COLO829 (cell line): ENCODE measurements around the gene SUGP1.

Source experiments
- DNase-seq: peaks from one replicate; pipeline ENCODE4 v3.0.0; 2012; ENCODE audit warnings: low spot score

Gene SUGP1

DNA sequence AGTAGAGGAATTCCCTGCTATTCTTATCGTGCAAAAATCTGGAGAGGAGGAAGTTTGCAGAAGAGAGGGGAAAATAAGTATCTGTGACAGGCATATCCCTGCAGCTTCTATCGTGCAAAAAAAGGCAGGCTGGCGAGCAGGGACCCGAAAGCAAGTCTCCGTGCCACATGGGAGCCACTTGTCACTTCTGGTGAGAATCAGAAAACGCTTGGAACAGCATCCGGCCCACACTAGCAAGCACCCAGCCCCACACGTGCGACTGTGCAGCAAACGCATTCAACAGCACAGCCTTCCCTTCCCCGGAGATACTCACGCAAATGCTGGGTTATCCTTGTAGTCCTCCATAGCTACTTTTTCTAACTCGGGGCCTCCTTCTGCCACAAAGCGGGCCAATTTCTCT is 16.9 kb downstream of the SUGP1 start:
- no peak for DNase-seq

DNA sequence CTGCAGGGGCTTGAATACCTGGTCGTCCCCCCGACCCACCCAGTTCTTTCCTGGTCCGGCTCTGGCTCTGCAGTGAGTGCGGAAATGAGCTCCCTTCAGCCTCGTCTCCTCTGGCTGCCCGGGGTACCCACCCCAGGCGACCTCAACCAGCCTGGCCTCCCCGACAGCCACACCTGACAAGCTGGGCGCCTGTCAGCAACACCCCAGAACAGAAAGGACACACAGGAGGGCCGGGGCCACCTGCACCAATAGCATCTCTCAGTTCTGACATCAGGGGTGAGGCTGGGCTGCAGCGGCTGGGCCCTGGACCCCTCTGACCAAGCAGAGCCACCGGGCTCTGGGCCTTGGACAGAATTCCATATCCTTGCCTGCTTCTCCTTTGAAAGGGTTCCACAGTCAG is 19.7 kb downstream of the SUGP1 start:
- no peak for DNase-seq

- no peak for DNase-seq
These were observed 22.6 kb downstream of the SUGP1 start for GRCh38 chr19:19297759-19298158.

DNA sequence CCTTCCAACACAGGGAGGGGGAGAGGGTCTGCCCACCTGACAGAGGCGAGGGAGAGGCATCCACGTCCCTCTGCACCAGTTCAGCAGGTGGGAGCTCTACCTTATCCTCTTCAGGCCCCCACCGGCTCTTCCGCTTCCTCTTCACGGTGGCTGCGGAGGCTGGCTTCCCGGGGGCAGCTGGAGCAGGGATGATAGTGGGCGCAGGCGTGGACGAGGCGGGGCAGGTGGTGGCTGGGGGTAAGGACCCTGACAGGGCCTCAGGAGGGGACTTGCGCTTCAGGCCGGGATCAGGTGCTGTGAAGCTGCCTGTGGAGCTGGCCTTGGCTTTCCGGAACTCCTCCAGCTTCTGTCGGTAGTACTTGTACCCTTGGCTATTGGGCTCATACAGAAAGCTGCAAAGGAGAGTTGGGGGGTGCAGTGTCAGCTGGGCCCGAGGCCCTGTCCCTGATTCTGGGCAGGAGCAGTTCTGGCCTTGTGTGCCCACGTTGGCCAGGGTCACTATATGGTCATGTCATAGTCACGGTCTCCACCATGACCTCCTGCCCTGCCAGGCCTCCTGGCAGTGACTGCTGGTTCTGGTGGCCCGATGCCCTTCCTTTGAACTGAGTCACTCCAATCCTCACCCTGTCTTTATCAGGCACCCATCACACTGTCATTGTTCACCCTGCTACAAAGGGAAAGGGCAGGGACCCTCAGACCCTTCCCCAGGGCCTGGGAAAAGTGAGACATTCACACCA is 23.2 kb downstream of the SUGP1 start:
- DNase-seq: no peak

- DNase-seq: no peak
These were observed 25.4 kb downstream of the SUGP1 start for GRCh38 chr19:19294914-19295313.

DNA sequence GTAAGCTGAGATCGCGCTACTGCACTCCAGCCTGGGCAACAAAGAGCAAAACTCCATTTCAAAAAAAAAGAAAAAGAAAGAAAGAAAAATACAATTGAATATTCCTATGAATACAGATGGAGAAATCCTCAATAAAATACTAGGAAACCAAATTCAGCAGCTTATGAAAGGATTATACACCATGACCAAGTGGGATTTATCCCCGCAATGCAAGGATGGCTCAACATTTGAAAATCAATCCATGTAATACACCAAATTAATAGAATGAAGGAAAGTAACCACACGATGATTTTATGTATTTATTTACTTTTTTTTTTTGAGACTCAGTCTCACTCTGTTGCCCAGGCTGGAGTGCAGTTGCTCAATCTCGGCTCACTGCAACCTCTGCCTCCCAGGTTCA is 27.7 kb downstream of the SUGP1 start:
- no peak for DNase-seq

GRCh38 chr19:19285686-19286085 is 34.6 kb downstream of the SUGP1 start:
- no peak for DNase-seq

GRCh38 chr19:19280561-19280960 is 39.7 kb downstream of the SUGP1 start:
- no peak for DNase-seq

- DNase-seq: no peak
These were observed 40.5 kb downstream of the SUGP1 start for GRCh38 chr19:19279853-19280252.

- no peak for DNase-seq
These were observed 41.2 kb downstream of the SUGP1 start for GRCh38 chr19:19279062-19279612.

- DNase-seq: no peak
These were observed 42.0 kb downstream of the SUGP1 start for GRCh38 chr19:19278315-19278714.

DNA sequence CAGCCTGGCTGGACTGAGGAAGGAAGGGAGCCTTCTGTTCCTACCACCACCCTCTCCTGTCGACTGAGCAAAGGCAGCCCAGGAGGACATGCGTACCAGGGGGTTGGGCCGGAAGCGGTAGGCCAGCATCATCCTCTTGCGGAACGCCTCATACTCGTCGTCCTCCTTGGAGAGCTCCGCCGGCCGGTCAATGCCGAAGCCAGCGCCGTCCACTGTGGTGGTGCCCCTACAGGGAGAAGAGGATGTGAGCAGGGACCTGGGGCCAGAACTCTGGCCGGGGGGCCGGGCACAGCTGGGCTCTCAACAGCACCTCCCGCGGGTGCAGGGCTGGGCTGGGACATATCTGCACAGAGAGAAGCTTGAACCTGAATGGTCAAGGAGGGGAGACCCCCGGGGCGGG is 43.5 kb downstream of the SUGP1 start:
- no peak for DNase-seq

DNA sequence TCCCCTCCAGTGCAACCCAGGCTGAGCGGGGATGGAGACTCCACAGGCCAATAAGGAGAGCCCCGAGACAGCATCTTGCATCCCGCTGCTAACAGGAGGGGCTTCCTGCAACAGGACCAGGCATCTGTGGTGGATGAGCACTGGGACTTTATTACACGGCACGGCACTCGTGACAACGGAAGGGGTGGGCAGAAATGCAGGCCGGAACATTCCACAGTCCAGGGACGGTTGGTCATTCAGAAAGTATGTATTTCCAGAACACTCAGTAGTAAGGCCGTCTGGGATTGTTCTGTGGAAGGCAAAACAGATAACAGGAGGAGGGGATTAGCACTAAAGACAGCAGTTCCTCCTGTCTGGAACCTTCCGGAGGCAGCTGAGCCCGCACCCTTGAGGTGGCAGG is 43.9 kb downstream of the SUGP1 start:
- DNase-seq: no peak

DNA sequence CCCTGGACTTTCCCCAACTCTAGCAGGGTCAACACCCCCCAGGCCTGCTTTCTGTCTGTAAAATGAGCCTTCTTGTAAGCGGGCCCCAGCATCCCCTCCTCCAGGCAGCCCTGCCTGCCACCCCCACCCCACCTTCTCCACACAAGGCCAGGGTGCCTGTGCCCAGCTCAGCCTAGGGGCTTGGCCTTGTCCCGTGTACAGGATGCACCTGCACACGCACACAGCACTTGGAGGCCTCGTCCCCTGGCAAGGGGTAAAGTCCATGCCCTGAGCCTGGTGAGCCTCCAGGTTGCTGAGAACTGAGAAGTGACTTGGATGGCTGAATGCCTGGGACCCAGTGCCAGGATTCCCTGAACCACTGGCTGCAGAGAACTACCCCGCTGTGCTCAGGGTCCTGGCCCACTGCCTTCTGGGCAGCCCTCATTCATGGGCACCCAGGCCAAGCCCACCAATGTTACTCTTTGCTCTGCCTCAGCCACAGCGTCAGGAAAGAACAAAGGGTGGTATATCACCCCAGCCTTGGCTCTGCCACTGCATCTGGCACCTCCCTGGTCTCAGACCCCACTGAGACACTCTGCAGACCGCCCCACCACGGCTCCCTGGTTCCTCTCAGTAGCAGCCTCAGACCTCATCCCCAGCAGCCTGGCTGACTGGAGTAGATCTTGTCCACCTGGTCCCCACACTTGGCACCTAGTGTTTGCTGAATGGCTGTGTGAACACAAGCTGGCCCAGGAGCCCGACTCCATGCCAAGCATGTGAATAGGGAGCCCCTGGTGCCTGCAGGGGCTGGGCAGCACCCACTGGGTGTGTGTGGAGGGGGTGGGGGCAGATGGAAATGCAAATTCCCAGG is 45.4 kb downstream of the SUGP1 start:
- no peak for DNase-seq

DNA sequence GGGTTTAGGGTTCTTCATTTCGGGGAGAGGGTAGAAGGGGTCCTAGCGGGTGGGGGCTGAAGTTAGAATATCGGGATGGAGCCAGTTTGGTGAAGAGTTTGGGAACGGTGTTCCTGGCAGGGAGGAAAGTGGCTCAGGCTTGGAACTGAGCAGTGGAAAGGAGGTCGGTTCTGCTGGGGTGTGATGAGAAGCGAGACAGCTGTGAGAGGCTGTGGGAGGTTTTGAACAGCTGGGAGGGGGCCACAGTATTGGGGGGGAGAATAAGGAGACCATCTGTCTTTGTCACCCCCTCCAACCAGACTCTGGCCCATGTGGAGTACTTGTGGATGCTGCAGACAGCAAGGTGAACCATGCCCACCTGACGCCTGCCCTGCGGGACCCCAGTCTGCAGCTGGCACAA is 46.2 kb downstream of the SUGP1 start:
- DNase-seq: no peak

DNA sequence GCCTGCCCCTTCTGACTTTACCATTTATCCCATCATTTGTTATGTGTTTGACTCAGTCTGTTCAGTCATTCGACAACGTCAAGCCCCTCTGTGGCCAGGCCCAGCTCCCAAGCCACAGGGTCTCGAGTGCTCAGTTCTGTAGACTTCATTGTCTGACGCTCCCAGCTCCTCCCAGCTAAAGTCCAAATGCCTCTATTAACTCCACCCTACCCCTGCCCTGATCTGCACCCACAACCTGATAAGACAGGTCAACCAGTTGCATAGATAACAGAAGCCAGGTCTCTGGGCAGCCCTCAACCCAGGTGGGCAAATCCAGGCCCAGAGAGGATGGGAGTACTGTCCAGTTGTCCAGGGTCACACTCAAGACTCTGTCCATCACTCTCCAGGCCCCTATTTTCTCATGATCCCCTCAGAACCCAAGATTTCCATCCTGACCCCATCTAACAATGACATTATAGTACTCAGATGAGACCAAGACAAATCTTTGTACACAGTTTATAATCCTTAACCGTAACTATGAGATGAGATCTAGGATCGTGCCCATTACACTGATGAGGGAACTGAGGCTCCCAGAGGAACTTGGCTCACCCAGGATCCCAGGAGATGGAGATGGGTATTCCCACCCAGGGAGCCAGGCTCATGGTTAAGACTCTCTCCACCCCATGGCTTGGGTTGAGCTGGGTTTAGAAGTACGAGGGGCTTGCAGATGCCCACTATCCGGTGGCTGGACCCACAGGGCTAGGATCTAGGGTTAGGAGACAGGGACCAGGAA is 48.3 kb downstream of the SUGP1 start:
- no peak for DNase-seq

GRCh38 chr19:19270749-19271571 is 49.3 kb downstream of the SUGP1 start:
- no peak for DNase-seq

DNA sequence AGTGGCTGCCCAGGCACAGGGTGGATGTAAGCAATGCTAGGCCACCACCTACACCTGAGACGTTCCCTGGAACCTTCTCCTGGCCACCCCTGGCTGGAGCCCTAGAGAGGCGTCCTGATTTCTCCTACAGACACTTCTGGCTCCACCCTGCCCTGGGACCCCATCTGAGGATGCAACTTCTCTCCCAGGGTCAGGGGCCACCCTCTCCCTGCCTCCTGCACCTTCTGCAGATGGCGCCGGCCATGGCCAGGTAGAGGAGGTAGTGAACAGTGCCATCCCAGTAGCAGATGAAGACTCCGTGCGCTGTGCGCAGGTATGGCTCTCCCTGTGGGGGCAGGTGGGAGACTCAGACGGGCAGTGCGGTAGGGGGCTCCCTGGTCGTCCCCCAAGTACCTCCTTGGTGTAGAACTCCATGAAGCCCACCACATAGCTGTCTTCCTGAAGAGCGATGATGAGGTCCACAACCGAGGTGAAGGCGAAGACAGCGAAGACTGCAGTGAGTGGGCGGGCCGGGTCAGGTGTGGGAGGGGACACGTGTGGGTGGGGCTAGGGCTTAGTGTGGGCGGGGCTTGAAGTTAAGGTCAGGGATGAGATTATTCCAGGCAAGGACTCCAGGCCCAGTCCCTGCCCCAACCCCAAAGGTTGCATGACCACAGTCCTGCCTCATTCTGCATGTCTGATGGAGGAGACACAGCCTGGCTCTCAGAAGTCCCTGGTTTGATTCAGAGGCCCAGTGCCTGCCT is 50.2 kb downstream of the SUGP1 start:
- DNase-seq: no peak

GRCh38 chr19:19268453-19269385 is 51.6 kb downstream of the SUGP1 start:
- no peak for DNase-seq

DNA sequence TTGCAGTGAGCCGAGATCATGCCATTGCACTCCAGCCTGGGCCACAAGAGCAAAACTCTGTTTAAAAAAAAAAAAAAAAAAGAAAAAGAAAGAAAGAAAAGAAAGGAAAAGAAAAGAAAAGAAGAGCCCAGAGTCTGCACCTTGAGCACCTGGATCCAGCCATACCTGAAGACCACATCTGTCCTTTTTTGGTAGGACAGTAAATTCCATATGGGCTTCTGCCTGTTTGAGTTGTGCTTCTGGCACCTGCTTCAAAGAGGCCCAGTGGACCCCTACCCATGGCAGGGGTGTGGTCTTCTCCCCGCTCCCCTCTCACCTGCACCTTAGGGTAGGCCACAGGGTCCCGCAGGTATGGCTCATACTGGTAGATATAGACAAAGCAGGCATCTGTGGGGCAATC is 53.0 kb downstream of the SUGP1 start:
- no peak for DNase-seq
